Neural cell (in vitro differentiated cells): ENCODE measurements around the gene GPSM3. TPM values are rescaled to one million over a fixed set of nuclear protein-coding genes. Genes with fewer than 3 reads are reported as not detected.

Experiments
- H2AFZ ChIP-seq: fragments of 200-600, 300-800 bp; sonication (generic), shearing (Covaris generic); 2 replicates; pipeline ENCODE4 v1.6.0; 2014; ENCODE audit warnings: low read depth, mild to moderate bottlenecking, antibody characterized with exemption, low read length, moderate library complexity
- H3F3A ChIP-seq: fragments of 200-600 bp; shearing (Covaris generic); 2 replicates; pipeline ENCODE4 v1.6.1; 2016; ENCODE audit warnings: mild to moderate bottlenecking, moderate library complexity, mixed read lengths, antibody characterized with exemption, low read length; ENCODE audit not compliant: insufficient read depth, poor library complexity, severe bottlenecking
- H3K27ac ChIP-seq: fragments of 200-600, 300-800 bp; sonication (generic), shearing (Covaris generic); 2 replicates; pipeline ENCODE4 v1.5.1; 2014; ENCODE audit warnings: mild to moderate bottlenecking, low read length, moderate library complexity
- H3K27me3 ChIP-seq: fragments of 300-800, 200-600 bp; sonication (generic), shearing (Covaris generic); 2 replicates; pipeline ENCODE4 v1.6.0; 2014; ENCODE audit warnings: mild to moderate bottlenecking, low read depth, low read length, moderate library complexity; ENCODE audit not compliant: insufficient read depth
- H3K36me3 ChIP-seq: fragments of 300-800, 200-600 bp; sonication (generic), shearing (Covaris generic); 2 replicates; pipeline ENCODE4 v1.5.1; 2014; ENCODE audit warnings: mild to moderate bottlenecking, antibody characterized with exemption, low read length, moderate library complexity; ENCODE audit not compliant: insufficient read depth
- H3K4me2 ChIP-seq: fragments of 300-800, 200-600 bp; sonication (generic), shearing (Covaris generic); 2 replicates; pipeline ENCODE4 v1.6.0; 2014; ENCODE audit warnings: mild to moderate bottlenecking, low read length
- H3K4me3 ChIP-seq: fragments of 300-800, 200-600 bp; sonication (generic), shearing (Covaris generic); 2 replicates; pipeline ENCODE4 v1.5.1; 2014; ENCODE audit warnings: mild to moderate bottlenecking, low read length, moderate library complexity
- H3K79me2 ChIP-seq: fragments of 200-600 bp; shearing (Covaris generic); replicated peaks from 2 replicates; pipeline ENCODE4 v1.6.0; 2014; ENCODE audit warnings: mild to moderate bottlenecking, low read length, moderate library complexity; ENCODE audit not compliant: insufficient read depth
- H3K9ac ChIP-seq: fragments of 300-800, 200-600 bp; sonication (generic), shearing (Covaris generic); 2 replicates; pipeline ENCODE4 v1.6.1; 2016; ENCODE audit warnings: mild to moderate bottlenecking, low read length, mixed read lengths
- H3K9me2 ChIP-seq: fragments of 200-600 bp; shearing (Covaris generic); 2 replicates; pipeline ENCODE4 v1.6.1; 2016; ENCODE audit warnings: mild to moderate bottlenecking, low read length, mixed read lengths; ENCODE audit not compliant: insufficient read depth
- H3K9me3 ChIP-seq: fragments of 200-600, 300-800 bp; sonication (generic), shearing (Covaris generic); 2 replicates; pipeline ENCODE4 v1.6.1; 2016; ENCODE audit warnings: mild to moderate bottlenecking, mixed run types, low read length, moderate library complexity, mixed read lengths
- H4K20me1 ChIP-seq: fragments of 200-600 bp; shearing (Covaris generic); 2 replicates; pipeline ENCODE4 v1.6.1; 2016; ENCODE audit warnings: mild to moderate bottlenecking, mixed run types; ENCODE audit not compliant: insufficient read depth
- CTCF ChIP-seq: fragments of 450-650 bp; IDR thresholded peaks from 2 replicates; pipeline ENCODE4 v1.5.1; 2014; ENCODE audit warnings: antibody characterized with exemption, mild to moderate bottlenecking, moderate library complexity; ENCODE audit not compliant: poor library complexity, severe bottlenecking
- EP300 ChIP-seq: fragments of 450-650 bp; conservative IDR thresholded peaks from 2 replicates; pipeline ENCODE4 v1.6.1; 2014; ENCODE audit warnings: antibody characterized with exemption, mild to moderate bottlenecking, moderate library complexity; ENCODE audit not compliant: poor library complexity, severe bottlenecking
- EZH2 ChIP-seq: fragments of 200-600, 300-800 bp; shearing (Covaris generic), sonication (generic); IDR thresholded peaks from 2 replicates; pipeline ENCODE4 v1.6.1; 2014; ENCODE audit warnings: antibody characterized with exemption, low read length, borderline replicate concordance, mild to moderate bottlenecking; ENCODE audit not compliant: insufficient read depth, poor library complexity, severe bottlenecking
- MXI1 ChIP-seq: fragments of 450-650 bp; conservative IDR thresholded peaks from 2 replicates; pipeline ENCODE4 v1.6.1; 2014; ENCODE audit warnings: antibody characterized with exemption, mild to moderate bottlenecking; ENCODE audit not compliant: poor library complexity, severe bottlenecking
- POLR2AphosphoS5 ChIP-seq: IDR thresholded peaks from 2 replicates; pipeline ENCODE4 v1.6.1; 2012
- RAD21 ChIP-seq: fragments of 450-650 bp; conservative IDR thresholded peaks from 2 replicates; pipeline ENCODE4 v1.6.1; 2014; ENCODE audit warnings: antibody characterized with exemption, mild to moderate bottlenecking, moderate library complexity
- SMC3 ChIP-seq: fragments of 450-650 bp; conservative IDR thresholded peaks from 2 replicates; pipeline ENCODE4 v1.6.1; 2014; ENCODE audit warnings: antibody characterized with exemption, mild to moderate bottlenecking, moderate library complexity; ENCODE audit not compliant: poor library complexity
- TAF1 ChIP-seq: IDR thresholded peaks from 2 replicates; pipeline ENCODE4 v1.6.1; 2012; ENCODE audit warnings: low read depth
- polyA plus RNA-seq: library from polyadenylated mRNA; depleted of rRNA; stranded (reverse); fragments of >200 nt; gene quantifications from 2 replicates; pipeline ENCODE4 v1.2.3, GENCODE V29; 2014
- TF ChIP-seq, protein P1 (sequence below): IDR thresholded peaks from 2 replicates; pipeline ENCODE4 v1.6.1; 2012; ENCODE audit warnings: borderline replicate concordance

GPSM3 gene
- polyA plus RNA-seq, 1 donor from 2014 or later, result 1.2 TPM

DNA sequence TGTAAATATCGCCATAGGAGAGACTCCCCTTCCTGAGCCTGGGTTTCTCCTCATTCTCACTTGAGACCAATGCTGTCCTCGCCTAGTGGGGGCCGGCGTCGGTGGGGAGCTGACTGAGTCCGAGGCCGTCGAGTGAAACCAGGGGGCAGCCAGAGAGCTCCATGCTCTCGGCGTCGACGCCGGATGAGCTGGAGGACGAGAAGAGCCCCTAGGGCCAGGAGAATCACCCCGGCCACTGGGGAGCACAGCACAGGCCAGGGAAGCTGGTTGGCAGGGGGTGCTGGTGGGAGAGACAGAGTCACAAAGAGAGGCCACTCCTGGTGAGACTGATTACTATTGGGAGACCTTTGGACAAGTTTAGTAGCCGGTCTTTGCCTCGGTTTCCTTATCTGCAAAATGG lies 6.4 kb upstream of the GPSM3 start:
- TF ChIP-seq, protein P1, sequence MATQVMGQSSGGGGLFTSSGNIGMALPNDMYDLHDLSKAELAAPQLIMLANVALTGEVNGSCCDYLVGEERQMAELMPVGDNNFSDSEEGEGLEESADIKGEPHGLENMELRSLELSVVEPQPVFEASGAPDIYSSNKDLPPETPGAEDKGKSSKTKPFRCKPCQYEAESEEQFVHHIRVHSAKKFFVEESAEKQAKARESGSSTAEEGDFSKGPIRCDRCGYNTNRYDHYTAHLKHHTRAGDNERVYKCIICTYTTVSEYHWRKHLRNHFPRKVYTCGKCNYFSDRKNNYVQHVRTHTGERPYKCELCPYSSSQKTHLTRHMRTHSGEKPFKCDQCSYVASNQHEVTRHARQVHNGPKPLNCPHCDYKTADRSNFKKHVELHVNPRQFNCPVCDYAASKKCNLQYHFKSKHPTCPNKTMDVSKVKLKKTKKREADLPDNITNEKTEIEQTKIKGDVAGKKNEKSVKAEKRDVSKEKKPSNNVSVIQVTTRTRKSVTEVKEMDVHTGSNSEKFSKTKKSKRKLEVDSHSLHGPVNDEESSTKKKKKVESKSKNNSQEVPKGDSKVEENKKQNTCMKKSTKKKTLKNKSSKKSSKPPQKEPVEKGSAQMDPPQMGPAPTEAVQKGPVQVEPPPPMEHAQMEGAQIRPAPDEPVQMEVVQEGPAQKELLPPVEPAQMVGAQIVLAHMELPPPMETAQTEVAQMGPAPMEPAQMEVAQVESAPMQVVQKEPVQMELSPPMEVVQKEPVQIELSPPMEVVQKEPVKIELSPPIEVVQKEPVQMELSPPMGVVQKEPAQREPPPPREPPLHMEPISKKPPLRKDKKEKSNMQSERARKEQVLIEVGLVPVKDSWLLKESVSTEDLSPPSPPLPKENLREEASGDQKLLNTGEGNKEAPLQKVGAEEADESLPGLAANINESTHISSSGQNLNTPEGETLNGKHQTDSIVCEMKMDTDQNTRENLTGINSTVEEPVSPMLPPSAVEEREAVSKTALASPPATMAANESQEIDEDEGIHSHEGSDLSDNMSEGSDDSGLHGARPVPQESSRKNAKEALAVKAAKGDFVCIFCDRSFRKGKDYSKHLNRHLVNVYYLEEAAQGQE, result no peak
- TF ChIP-seq SMC3 (no peak), POLR2AphosphoS5 (no peak), TAF1 (no peak), EZH2 (no peak), EP300 (no peak), RAD21 (no peak), CTCF (no peak), MXI1 (no peak)
- Histone ChIP-seq H3K9me3 (no peaks in the 10 kb centered on the region), H3K36me3 (no peaks in the 10 kb centered on the region), H2AFZ (no peak overlapping the region), H3K79me2 (no peaks in the 10 kb centered on the region), H3K27ac (no peak overlapping the region), H3K9ac (no peak overlapping the region), H3K27me3 (no peaks in the 10 kb centered on the region), H3K4me3 (no peak overlapping the region), H4K20me1 (no peaks in the 10 kb centered on the region), H3K9me2 (no peaks in the 10 kb centered on the region), H3F3A (peaks cover 5% of the 10 kb centered on the region), H3K4me2 (no peak overlapping the region)

GRCh38 chr6:32198345-32198696 lies 5.9 kb upstream of the GPSM3 start:
- peaks cover 5% of the 10 kb centered on the region for H3F3A ChIP-seq
- no peak overlapping the region for H3K4me3 ChIP-seq
- no peak overlapping the region for H2AFZ ChIP-seq
- H3K9ac ChIP-seq, result no peak overlapping the region
- H3K27ac ChIP-seq, result no peak overlapping the region
- TF ChIP-seq EZH2 (no peak), EP300 (no peak), MXI1 (no peak), POLR2AphosphoS5 (no peak), TAF1 (no peak)
- TF ChIP-seq, protein P1, result no peak
- no peaks in the 10 kb centered on the region for H3K9me3 ChIP-seq
- H3K27me3 ChIP-seq, result no peaks in the 10 kb centered on the region
- no peaks in the 10 kb centered on the region for H3K36me3 ChIP-seq
- no peaks in the 10 kb centered on the region for H4K20me1 ChIP-seq
- no peak overlapping the region for H3K4me2 ChIP-seq
- H3K9me2 ChIP-seq, result no peaks in the 10 kb centered on the region
- no peaks in the 10 kb centered on the region for H3K79me2 ChIP-seq
